Motor neuron (in vitro differentiated cells): Measurements from ENCODE around the gene APEX1. TPM values are rescaled to one million over a fixed set of nuclear protein-coding genes. Genes with fewer than 3 reads are reported as not detected.

Source experiments
- ATAC-seq, 8 experiments: fragments of 200-7000 bp; cut with Tn5 transposase; replicated peaks in 6 of 8; 2 replicates each; pipeline ENCODE4 v1.8.0; 2021; ENCODE audit warnings: mild to moderate bottlenecking in 8 of 8, moderate library complexity in 8 of 8
- H3K27ac ChIP-seq, 2 donors: fragments of 250-450 bp; sonication (Bioruptor Pico); 2 replicates each; pipeline ENCODE4 v1.9.0; 2021; ENCODE audit warnings: antibody characterized with exemption in 2 of 2, mild to moderate bottlenecking in 2 of 2, moderate library complexity in 1 of 2
- H3K4me1 ChIP-seq, 2 donors: fragments of 250-450 bp; sonication (Bioruptor Pico); replicated peaks in 1 of 2; 2 replicates each; pipeline ENCODE4 v1.6.1; 2021; ENCODE audit warnings: antibody characterized with exemption in 2 of 2, mild to moderate bottlenecking in 2 of 2, moderate library complexity in 1 of 2
- H3K4me3 ChIP-seq, 5 donors: fragments of 250-450 bp; sonication (Bioruptor Pico); 2 replicates each; pipeline ENCODE4 v1.9.0; 2021; ENCODE audit warnings: antibody characterized with exemption in 5 of 5, mild to moderate bottlenecking in 5 of 5, moderate library complexity in 4 of 5
- WGBS, 10 experiments: fragments of 450-650 bp; shearing (Covaris generic); methylation state at CpG; one replicate each; pipeline ENCODE4 v1.0.0; 2022; 5-methylcytosine and 5-hydroxymethylcytosine counted together
- in situ Hi-C, 9 experiments: fragments of 400-800 bp; cut with MboI; loops; one replicate each; pipeline ENCODE4 v1.15.0; 2021; ENCODE audit warnings: low sequenced_read_pairs in 9 of 9, low pct_unique_long_range_greater_than_20kb in 2 of 9; ENCODE audit not compliant: unreplicated experiment in 9 of 9
- total RNA-seq, 8 experiments: library from RNA; unstranded; fragments of 300-600 nt; gene quantifications; 2 replicates each; pipeline versions ENCODE4 v1.2.3 to v1.2.4, GENCODE V29; 2022

The APEX1 gene
- total RNA-seq, 8 experiments from 2014 or later, result 125 to 320 (median 161) TPM

DNA sequence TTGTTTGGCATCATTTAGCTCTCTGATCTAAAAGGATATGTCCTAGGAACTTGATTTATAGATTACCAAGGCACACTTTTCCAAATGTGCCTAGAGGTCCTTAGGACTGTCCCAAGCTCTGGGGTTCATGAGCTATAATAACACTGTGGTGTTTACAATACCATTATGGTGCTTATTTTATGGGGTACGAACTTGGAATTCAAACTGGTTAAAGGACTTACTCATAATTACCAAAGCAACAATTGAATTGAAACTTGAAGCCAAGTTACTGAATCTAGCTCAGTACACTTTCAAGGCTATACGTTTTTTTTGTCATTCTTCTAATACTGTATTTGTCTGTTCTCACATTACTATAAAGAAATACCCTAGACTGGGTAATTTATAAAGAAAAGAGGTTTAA is 32.1 kb upstream of the APEX1 start:
- in situ Hi-C loops, result no loop called here
- Histone ChIP-seq H3K4me3 (no peak overlapping the region), H3K4me1 (no peaks in the 10 kb centered on the region), H3K27ac (no peak overlapping the region)
- no peak for ATAC-seq
- WGBS, 10 experiments, result 38 to 83% (median 56%) methylated on average over 1 to 2 of the region's 2 CpGs; no CpG with 5 or more reads in 3 of the 10 experiments

DNA sequence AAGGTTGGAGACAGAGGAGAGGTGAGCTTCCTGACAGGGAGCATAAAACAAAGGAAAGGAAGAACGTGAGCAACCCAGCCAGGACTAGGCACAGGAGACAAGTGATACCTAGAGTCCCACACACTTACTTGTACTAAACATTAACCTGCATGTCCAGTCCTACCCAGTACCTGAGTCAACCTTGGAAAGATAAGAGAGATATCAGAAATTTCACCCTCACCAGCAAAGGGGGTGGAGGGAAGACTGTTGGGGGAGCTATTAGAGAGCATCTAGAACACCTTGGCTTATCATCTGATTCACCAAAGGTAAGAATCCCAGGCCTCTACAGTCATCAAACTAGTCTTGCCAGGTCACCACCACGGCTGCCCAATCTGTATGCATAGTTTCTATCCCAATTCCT is 30.2 kb upstream of the APEX1 start:
- 0 to 83% (median 40%) methylated on average over 1 to 2 of the region's 2 CpGs; no CpG with 5 or more reads in 4 of the 10 experiments for WGBS, 10 experiments
- Histone ChIP-seq H3K4me3 (no peak overlapping the region), H3K4me1 (no peaks in the 10 kb centered on the region), H3K27ac (no peak overlapping the region)
- in situ Hi-C loops, result no loop called here
- no peak for ATAC-seq

DNA sequence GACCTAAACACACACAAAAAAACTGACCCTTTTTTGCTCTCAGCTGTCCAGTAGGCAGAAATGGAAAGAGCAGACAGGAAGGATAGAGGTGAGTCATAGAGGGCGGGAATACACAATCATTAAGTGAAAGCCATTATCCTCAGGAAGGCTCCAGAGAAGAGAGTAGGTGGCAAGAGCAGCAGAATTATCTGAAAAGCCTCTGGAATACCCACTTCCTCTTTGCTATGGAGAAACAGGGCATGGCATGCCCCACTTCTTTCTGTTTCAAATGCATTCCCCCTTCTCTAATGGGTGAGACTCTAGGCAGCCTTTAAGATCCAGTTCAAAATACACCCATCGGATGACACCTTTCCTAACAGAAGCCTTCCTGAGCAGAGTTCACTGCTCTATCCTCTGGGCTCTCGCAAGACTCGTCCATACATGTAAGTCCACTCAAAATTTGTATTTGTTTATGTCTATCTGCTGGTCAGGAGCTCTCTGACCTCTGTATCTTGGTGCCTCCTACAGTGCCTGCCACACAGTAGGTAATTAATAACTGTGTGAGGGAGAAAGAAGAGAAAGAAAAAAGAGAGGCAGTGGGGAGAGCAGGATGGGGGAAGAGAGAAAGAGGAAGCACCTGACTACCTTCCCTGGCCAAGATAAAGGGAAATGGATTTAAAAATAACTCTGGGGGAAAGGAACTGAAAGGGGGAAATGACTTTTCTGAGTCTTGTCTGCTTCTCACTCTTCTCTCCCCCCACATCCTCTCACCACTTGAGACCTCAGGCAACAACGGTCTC is 27.6 kb upstream of the APEX1 start:
- peak; percentile 50 to 100 (median 91) for ATAC-seq
- Histone ChIP-seq H3K27ac (no peak overlapping the region), H3K4me1 (no peaks in the 10 kb centered on the region), H3K4me3 (no peak overlapping the region)
- WGBS, 10 experiments, result 39 to 100% (median 62%) methylated on average over 1 to 3 of the region's 5 CpGs; no CpG with 5 or more reads in 1 of the 10 experiments
- in situ Hi-C loops, result no loop called here

DNA sequence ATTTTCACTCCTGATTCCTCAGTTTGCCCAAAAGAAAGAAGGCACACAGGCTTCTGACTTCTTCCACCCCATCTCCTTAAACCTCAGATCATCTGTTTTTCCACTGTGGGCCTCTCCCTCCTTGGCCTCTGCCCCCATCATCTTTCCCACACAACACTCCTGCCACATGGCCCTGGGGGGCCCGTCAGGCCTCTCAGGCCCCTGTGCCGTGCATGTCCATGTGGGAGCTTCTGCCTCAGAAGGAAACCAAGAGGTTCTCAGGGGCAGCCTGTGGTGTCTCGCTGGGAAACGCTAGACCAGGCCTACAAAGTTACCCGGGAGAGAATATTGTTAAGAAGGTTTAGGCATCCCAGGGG is 27.0 kb upstream of the APEX1 start:
- H3K27ac ChIP-seq, result no peak overlapping the region
- no peak overlapping the region for H3K4me3 ChIP-seq
- ATAC-seq, result no peak
- in situ Hi-C loops, result no loop called here
- WGBS, 10 experiments, result 70 to 100% (median 81%) methylated on average over 1 to 5 of the region's 5 CpGs; no CpG with 5 or more reads in 2 of the 10 experiments
- no peaks in the 10 kb centered on the region for H3K4me1 ChIP-seq

DNA sequence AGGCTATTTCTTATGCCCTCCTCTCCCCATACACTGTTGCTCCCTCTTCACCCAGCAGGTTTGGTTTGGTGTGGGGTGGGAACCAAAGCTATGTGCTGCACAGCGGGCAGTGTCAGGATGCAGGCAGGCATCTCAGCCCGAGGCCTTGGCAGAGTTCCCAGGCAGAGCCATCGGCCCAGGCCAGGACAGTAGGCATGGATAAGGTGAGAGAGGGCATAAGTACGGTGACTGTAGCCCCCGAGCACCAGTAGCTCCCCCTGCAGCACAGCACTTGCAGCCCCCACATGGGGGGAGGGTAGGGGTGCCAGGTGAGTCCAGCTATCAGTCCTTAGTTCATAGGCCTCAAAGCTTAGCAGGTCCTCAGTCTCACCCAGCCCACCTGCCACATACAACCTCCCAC is 26.2 kb upstream of the APEX1 start:
- no peak for ATAC-seq
- Histone ChIP-seq H3K4me3 (no peak overlapping the region), H3K27ac (no peak overlapping the region), H3K4me1 (no peaks in the 10 kb centered on the region)
- in situ Hi-C loops, result no loop called here
- WGBS, 10 experiments, result 0 to 40% (median 13%) methylated on average over 1 to 3 of the region's 5 CpGs; no CpG with 5 or more reads in 7 of the 10 experiments

DNA sequence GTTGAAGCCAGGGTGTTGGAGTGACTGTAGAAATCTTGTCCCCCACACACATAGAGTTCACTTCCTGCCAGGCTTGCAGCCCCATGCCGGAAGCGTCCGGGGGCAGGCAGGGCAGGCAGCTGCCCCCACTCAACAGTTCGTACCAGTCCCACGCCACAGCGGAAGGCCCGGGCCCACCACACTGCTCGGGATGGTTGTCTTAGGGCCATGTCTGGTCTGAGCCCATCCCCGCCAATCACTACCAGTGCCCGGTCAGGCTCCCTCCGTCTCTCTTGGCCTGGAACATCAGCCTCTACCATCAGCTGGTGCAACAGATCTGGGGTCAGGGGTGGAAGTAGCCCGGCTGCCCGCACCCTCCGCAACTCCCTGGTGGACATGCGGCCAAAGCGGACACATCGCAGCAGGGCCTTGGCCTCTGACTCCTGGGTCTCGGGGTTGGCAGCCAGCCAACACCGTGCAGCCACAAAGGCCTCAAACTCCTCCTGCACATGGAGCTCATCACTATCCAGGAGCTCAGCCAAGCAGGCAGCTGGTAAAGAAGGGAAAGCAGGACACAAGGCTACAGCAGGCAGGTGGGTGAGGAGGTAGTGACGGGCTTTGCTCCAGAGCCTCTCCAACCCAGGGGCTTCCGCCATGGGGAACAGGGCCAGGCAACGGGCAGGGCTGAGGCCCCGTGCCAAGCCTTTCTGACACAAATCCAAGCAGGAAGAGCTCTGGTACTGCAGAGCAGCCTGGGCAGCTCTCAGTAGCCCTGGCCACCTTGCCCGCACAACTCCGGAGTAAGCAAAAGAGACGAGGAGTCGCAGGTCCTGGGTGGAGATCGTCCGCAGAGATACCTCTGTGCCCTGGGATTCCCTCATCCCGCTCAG is 25.0 kb upstream of the APEX1 start:
- 80 to 100% (median 88%) methylated on average over 1 to 23 of the region's 30 CpGs; no CpG with 5 or more reads in 3 of the 10 experiments for WGBS, 10 experiments
- no peak for ATAC-seq
- H3K27ac ChIP-seq, result no peak overlapping the region
- no peaks in the 10 kb centered on the region for H3K4me1 ChIP-seq
- H3K4me3 ChIP-seq, result no peak overlapping the region
- in situ Hi-C loops, result no loop called here

DNA sequence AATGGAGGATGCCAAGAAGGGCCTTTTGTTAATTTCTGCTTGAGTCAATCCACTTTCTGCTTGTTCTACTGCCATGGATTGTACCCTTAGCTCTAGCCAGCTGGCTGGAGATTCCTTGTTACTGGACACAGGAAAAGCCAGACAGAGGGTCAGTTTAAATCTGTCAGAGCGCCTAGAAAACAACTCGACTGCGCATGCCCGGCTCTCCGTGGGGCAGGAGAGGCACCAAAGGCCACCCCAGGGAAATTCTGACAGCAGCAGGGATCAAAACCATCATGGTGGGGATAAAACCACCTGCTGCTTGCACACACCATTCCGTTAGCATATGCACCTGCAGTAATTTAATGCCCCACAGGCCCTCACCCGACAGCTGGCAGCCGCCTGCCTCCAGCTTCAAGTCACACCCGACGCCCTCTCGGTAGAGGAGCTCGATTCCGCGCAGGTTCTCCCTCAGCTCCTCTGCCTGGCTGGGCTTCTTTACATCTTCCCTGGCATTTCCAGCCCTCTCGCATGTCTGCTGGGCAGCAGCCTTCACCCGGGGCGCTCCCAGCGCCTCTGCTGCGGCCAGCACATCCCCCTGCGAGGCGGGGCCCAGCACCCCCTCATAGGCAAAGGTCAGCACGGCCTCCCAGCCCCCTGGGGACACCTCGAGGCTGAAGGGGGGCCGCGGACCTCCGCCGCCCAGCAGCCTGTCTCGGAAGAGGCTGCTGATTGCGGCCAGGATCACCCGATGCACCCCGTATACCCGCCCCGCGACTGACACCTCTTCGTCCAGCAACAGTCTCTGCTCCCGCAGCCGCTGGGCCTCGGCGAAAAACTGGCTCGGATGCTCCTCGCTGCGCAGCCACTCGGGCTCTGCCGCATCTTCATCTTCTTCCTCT is 20.1 kb upstream of the APEX1 start:
- Histone ChIP-seq H3K4me1 (no peaks in the 10 kb centered on the region), H3K27ac (no peak overlapping the region), H3K4me3 (peak overlapping the region in 1 of 5 donors; percentile 8)
- in situ Hi-C loops, result no loop called here
- WGBS, 10 experiments, result 11 to 56% (median 40%) methylated on average over 3 to 19 of the region's 44 CpGs; no CpG with 5 or more reads in 3 of the 10 experiments
- ATAC-seq, result peak in 6 of 8 experiments; percentile 30 to 79 (median 53)

DNA sequence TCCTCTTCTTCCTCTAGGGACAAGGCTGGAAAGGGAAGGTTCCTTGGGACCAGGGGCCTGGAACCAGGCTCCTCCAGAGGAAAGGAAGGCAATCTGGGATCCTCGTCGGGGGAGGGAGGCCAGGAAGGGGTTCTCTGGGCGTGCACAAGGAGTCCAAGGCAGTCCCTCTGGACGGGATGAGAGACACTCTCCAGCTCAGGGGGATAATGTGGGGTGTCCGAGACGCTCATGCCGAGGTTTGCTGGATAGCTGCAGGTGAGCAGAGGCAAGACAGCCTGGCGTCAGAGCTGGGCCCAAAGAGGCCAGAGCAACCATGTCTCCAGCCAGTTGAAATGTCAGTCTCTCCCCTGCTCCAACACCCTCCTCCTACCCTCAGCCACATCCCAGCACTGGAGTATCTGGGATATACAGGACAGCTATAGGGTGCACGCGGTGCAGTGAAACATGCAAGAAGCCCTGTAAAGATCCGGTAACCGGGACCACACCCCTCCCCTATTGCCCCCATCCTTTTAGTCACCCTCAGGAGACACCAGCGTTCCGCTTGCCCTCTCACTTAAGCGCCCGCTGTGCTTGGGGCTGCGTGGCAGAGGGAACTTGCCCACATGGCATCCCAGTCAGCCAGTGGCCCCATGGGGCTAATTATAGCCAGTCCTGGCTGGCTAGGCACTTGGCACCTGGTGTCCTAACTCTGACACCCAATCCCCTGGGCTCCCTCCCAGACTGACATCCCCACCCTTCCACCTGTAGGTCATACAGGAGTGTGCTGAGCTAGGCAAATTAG is 19.3 kb upstream of the APEX1 start, which contains the start of gene KLHL33:
Gene KLHL33, minus strand, starts transcription at position 585 of the 781 bp plus-strand sequence. Its CDS starts 355 bp downstream, at position 230.
- H3K27ac ChIP-seq, result no peak within 1 kb of the TSS
- in situ Hi-C loops, result no loop called here
- H3K4me1 ChIP-seq, result no peaks in the 10 kb centered on the region
- 60 to 93% (median 70%) methylated on average over 1 to 5 of the region's 17 CpGs; no CpG with 5 or more reads in 5 of the 10 experiments for WGBS, 10 experiments
- peak in 1 of 8 experiments; percentile 9 for ATAC-seq
- H3K4me3 ChIP-seq, result peak within 1 kb of the TSS in 1 of 5 donors; percentile 8

DNA sequence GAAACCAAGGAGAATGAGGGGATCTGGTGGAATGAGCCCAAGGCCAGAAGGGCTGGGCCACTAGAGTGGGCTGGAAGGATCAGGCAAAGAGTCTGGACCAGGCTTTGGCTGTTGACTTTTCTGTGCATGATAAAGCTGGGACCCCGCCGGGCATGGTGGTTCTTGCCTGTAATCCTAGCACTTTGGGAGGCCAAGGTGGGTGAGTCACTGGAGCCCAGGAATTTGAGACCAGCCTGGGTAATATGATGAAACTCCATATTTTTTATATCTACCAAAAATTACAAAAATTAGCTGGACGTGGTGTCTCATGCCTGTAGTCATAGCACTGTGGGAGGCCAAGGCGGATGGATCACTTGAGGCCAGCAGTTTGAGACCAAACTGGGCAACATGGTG is 18.7 kb upstream of the APEX1 start:
- ATAC-seq, result no peak
- H3K4me3 ChIP-seq, result no peak overlapping the region
- H3K27ac ChIP-seq, result no peak overlapping the region
- in situ Hi-C loops, result no loop called here
- no peaks in the 10 kb centered on the region for H3K4me1 ChIP-seq
- WGBS, 10 experiments, result 0 to 100% (median 89%) methylated on average over 1 to 4 of the region's 4 CpGs; no CpG with 5 or more reads in 4 of the 10 experiments

DNA sequence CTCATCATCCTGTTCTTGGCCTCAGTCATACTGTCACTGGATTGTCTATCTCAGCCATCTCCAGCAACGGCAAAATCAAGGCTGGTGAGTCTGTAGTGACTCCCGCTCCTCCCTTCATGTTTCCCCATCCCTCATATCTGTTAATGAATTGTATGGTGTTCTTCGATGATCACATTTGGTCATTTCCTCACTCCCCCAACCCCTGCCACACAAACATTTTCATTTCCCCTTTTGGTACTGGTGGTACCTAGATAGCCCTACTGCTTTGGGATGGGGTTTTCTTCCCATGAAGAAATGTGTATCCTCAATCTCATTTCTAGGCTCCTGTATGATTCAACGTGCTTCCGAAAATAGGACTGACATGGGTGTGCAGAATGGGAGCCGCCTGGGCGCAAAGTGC is 16.4 kb upstream of the APEX1 start:
- no peak overlapping the region for H3K27ac ChIP-seq
- H3K4me1 ChIP-seq, result no peaks in the 10 kb centered on the region
- in situ Hi-C loops, result no loop called here
- no peak overlapping the region for H3K4me3 ChIP-seq
- WGBS, 10 experiments, result 76 to 100% (median 95%) methylated on average over 1 to 5 of the region's 7 CpGs
- ATAC-seq, result no peak

DNA sequence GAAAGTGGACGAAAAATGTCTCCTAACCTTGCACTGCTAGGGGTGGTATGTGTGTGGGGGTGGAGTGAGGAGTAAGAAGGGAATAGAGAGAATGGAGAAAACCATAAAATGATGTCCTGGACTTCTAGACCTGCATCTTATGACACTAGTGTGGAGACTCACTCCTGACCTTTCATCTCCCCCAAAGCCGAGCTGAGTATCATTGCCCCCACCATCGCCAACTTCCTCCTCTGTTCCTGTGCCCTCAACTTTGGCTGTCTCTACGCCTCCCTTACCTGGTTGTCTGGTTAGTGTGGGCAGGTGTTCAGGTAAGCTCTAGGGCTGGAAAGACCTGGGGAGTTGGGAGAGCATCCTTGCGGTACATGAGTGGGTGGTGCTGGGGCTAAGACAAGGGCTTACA is 14.6 kb upstream of the APEX1 start:
- no peak overlapping the region for H3K27ac ChIP-seq
- in situ Hi-C loops, result no loop called here
- H3K4me1 ChIP-seq, result no peaks in the 10 kb centered on the region
- H3K4me3 ChIP-seq, result no peak overlapping the region
- no peak for ATAC-seq
- 79 to 100% (median 96%) methylated on average over 1 to 3 of the region's 5 CpGs; no CpG with 5 or more reads in 4 of the 10 experiments for WGBS, 10 experiments

DNA sequence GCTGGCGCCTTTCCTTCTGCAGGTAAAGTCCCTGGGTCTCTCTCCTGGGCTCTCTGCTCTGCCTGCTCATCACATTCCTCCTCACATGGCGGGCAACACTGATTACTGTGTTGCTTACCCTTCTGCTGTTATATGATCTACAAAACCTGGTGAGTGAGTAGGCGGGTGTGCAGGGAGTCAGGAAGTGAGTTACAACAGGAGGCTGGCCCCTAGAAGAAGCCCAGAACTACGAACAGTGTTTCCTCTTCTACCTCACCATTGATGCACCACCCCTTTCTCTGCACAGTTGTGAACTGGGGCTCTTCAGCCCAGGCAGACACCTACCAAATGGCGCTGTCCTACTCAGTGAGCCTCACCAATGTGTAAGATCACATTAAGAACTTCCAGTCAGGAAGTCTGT is 14.1 kb upstream of the APEX1 start:
- WGBS, 10 experiments, result 57 to 100% (median 80%) methylated on average over 1 to 5 of the region's 5 CpGs; no CpG with 5 or more reads in 2 of the 10 experiments
- no peak overlapping the region for H3K27ac ChIP-seq
- ATAC-seq, result no peak
- in situ Hi-C loops, result no loop called here
- H3K4me1 ChIP-seq, result no peaks in the 10 kb centered on the region
- no peak overlapping the region for H3K4me3 ChIP-seq
